H1 (cell line): Measurements from ENCODE around the gene SLCO2A1. TPM values are rescaled to one million over a fixed set of nuclear protein-coding genes. Genes with fewer than 3 reads are reported as not detected.

Experiments used
- CTCF ChIA-PET: fragments of 300-600 bp; sonication (Branson Sonifier 250); formaldehyde crosslinking; loops from one replicate; lab custom pipeline; 2021; ENCODE audit not compliant: partially characterized antibody; lab: Charles Lee
- POLR2A ChIA-PET: fragments of 300-600 bp; sonication (Branson Sonifier 250); formaldehyde crosslinking; loops from one replicate; lab custom pipeline; 2021; ENCODE audit warnings: inconsistent platforms; ENCODE audit not compliant: partially characterized antibody; lab: Charles Lee
- DNase-seq, 2 experiments: peaks; one replicate each; pipeline versions ENCODE4 v3.0.0 to v3.0.0-alpha.2; 2010 to 2022; ENCODE audit warnings: low spot score in 2 of 2, low read depth in 1 of 2, mixed read lengths in 1 of 2
- FAIRE-seq: peaks from 2 replicates; lab custom pipeline; 2011; peaks lifted over from hg19 to GRCh38; lab: Jason Lieb, UNC
- H2AFZ ChIP-seq: 2 replicates; pipeline ENCODE4 v1.8.1; 2012; ENCODE audit warnings: low read length, inconsistent platforms
- H2AK5ac ChIP-seq: 2 replicates; pipeline ENCODE4 v1.6.1; 2013; ENCODE audit warnings: low read depth, low read length
- H2BK120ac ChIP-seq: replicated peaks from 2 replicates; pipeline ENCODE3; 2013; ENCODE audit warnings: low read depth, low read length, inconsistent platforms
- H2BK12ac ChIP-seq: 2 replicates; pipeline ENCODE4 v1.6.1; 2013; ENCODE audit warnings: low read depth, low read length
- H2BK15ac ChIP-seq: 2 replicates; pipeline ENCODE4 v1.6.1; 2013; ENCODE audit warnings: low read length
- H2BK20ac ChIP-seq: 2 replicates; pipeline ENCODE4 v1.6.1; 2013; ENCODE audit warnings: low read length
- H2BK5ac ChIP-seq: 2 replicates; pipeline ENCODE4 v1.6.1; 2013; ENCODE audit warnings: low read depth, low read length
- H3K14ac ChIP-seq: 2 replicates; pipeline ENCODE4 v1.6.1; 2013; ENCODE audit warnings: inconsistent platforms; ENCODE audit not compliant: insufficient read length
- H3K18ac ChIP-seq: 2 replicates; pipeline ENCODE4 v1.6.1; 2013; ENCODE audit warnings: low read length; ENCODE audit errors: extremely low read depth
- H3K23ac ChIP-seq: 2 replicates; pipeline ENCODE4 v1.6.1; 2013; ENCODE audit warnings: inconsistent platforms; ENCODE audit not compliant: insufficient read length
- H3K23me2 ChIP-seq: 2 replicates; pipeline ENCODE4 v1.6.1; 2013; ENCODE audit warnings: low read depth, low read length
- H3K27ac ChIP-seq: 2 replicates; pipeline ENCODE4 v1.6.1; 2011; ENCODE audit warnings: low read depth, low read length, inconsistent platforms
- H3K27me3 ChIP-seq, 4 experiments: replicated peaks in 1 of 4; 1 replicate in 1 of 4; 2 replicates in 3 of 4; pipeline versions ENCODE4 v1.6.1 to v1.8.1; 2011 to 2013; ENCODE audit warnings: low read length in 3 of 4, mild to moderate bottlenecking in 3 of 4, inconsistent platforms in 2 of 4, mixed read lengths in 2 of 4, moderate library complexity in 1 of 4; ENCODE audit not compliant: control insufficient read depth in 3 of 4, insufficient read depth in 3 of 4; ENCODE audit errors: extremely low read depth in 1 of 4
- H3K36me3 ChIP-seq, 4 experiments: 2 replicates each; pipeline versions ENCODE4 v1.6.1 to v1.8.1; 2011 to 2013; ENCODE audit warnings: mild to moderate bottlenecking in 4 of 4, low read length in 3 of 4, moderate library complexity in 2 of 4, control low read depth in 1 of 4, inconsistent platforms in 1 of 4; ENCODE audit not compliant: insufficient read depth in 4 of 4, control insufficient read depth in 2 of 4
- H3K4ac ChIP-seq: replicated peaks from 2 replicates; pipeline ENCODE3; 2013; ENCODE audit warnings: low read length, low read depth, mixed read lengths, inconsistent platforms; ENCODE audit not compliant: insufficient read length
- H3K4me1 ChIP-seq, 4 experiments: replicated peaks in 1 of 4; 1 replicate in 1 of 4; 2 replicates in 3 of 4; pipeline versions ENCODE4 v1.6.1 to v1.8.1; 2011 to 2013; ENCODE audit warnings: low read length in 3 of 4, inconsistent platforms in 2 of 4, mixed read lengths in 1 of 4; ENCODE audit not compliant: insufficient read depth in 4 of 4, control insufficient read depth in 3 of 4
- H3K4me2 ChIP-seq, 2 experiments: 2 replicates each; pipeline versions ENCODE4 v1.6.1 to v1.8.1; 2011 to 2013; ENCODE audit warnings: low read depth in 2 of 2, low read length in 2 of 2, control low read depth in 1 of 2, inconsistent platforms in 1 of 2, mild to moderate bottlenecking in 1 of 2; ENCODE audit not compliant: insufficient read depth in 1 of 2
- H3K4me3 ChIP-seq, 4 experiments: fragments of 200-600, 300-600 bp in 1 of 4; sonication (generic), shearing (Covaris generic), sonication (Bioruptor Twin) in 1 of 4; 2 replicates each; pipeline versions ENCODE4 v1.5.1 to v1.8.1; 2011 to 2016; ENCODE audit warnings: low read length in 4 of 4, low read depth in 3 of 4, control low read depth in 2 of 4, inconsistent platforms in 2 of 4, mild to moderate bottlenecking in 2 of 4, mixed read lengths in 1 of 4, moderate library complexity in 1 of 4; ENCODE audit not compliant: insufficient read depth in 2 of 4; ENCODE audit errors: extremely low read depth in 1 of 4
- H3K56ac ChIP-seq: replicated peaks from 2 replicates; pipeline ENCODE3; 2013; ENCODE audit warnings: low read depth, mild to moderate bottlenecking, mixed read lengths, low read length, inconsistent platforms; ENCODE audit not compliant: insufficient read length
- H3K79me1 ChIP-seq: 2 replicates; pipeline ENCODE4 v1.6.1; 2013; ENCODE audit warnings: low read depth, low read length, control low read depth
- H3K79me2 ChIP-seq, 2 experiments: 2 replicates each; pipeline versions ENCODE4 v1.6.1 to v1.8.1; 2012 to 2013; ENCODE audit warnings: low read length in 2 of 2, mild to moderate bottlenecking in 2 of 2, inconsistent platforms in 1 of 2; ENCODE audit not compliant: insufficient read depth in 2 of 2, control insufficient read depth in 1 of 2
- H3K9ac ChIP-seq, 4 experiments: replicated peaks in 1 of 4; 1 replicate in 1 of 4; 2 replicates in 3 of 4; pipeline versions ENCODE4 v1.6.1 to v1.8.1; 2011 to 2013; ENCODE audit warnings: low read depth in 3 of 4, low read length in 3 of 4, control low read depth in 2 of 4, mild to moderate bottlenecking in 2 of 4, moderate library complexity in 2 of 4, inconsistent platforms in 1 of 4; ENCODE audit errors: extremely low read depth in 1 of 4
- H3K9me3 ChIP-seq, 2 experiments: 2 replicates each; pipeline versions ENCODE4 v1.6.1 to v1.8.1; 2012 to 2013; ENCODE audit warnings: mild to moderate bottlenecking in 2 of 2, moderate library complexity in 2 of 2, control low read depth in 1 of 2, inconsistent platforms in 1 of 2, low read depth in 1 of 2, low read length in 1 of 2, mixed read lengths in 1 of 2; ENCODE audit not compliant: insufficient read depth in 2 of 2
- H4K20me1 ChIP-seq, 2 experiments: replicated peaks in 1 of 2; 2 replicates each; pipeline versions ENCODE3 to v1.8.1; 2011 to 2013; ENCODE audit warnings: inconsistent platforms in 2 of 2, low read length in 2 of 2, mild to moderate bottlenecking in 1 of 2; ENCODE audit not compliant: insufficient read depth in 2 of 2, control insufficient read depth in 1 of 2
- H4K5ac ChIP-seq: 2 replicates; pipeline ENCODE4 v1.6.1; 2013; ENCODE audit warnings: low read length, low read depth, mixed read lengths, inconsistent platforms; ENCODE audit not compliant: insufficient read length
- H4K8ac ChIP-seq: 2 replicates; pipeline ENCODE4 v1.8.0; 2013; ENCODE audit warnings: mild to moderate bottlenecking, moderate library complexity, low read length, inconsistent platforms; ENCODE audit not compliant: insufficient read depth; ENCODE audit errors: extremely low read depth
- H4K91ac ChIP-seq: replicated peaks from 2 replicates; pipeline ENCODE3; 2013; ENCODE audit warnings: low read length, mixed read lengths, inconsistent platforms; ENCODE audit not compliant: insufficient read length
- WGBS, 2 experiments: shearing (Covaris generic) in 1 of 2; methylation state at CpG; one replicate each; pipeline versions ENCODE4 v1.1.6 to v1.1.7; 2013 to 2015; ENCODE audit warnings: low lambda C conversion rate in 2 of 2, mixed read lengths in 2 of 2, inconsistent platforms in 1 of 2, low coverage in 1 of 2, missing lambda C conversion rate in 1 of 2; ENCODE audit not compliant: insufficient replicate concordance in 2 of 2, insufficient coverage in 1 of 2, insufficient read length in 1 of 2; ENCODE audit errors: extremely low coverage in 1 of 2, missing lambda C conversion rate in 1 of 2; 5-methylcytosine and 5-hydroxymethylcytosine counted together
- polyA plus RNA-seq, 7 experiments: library from polyadenylated mRNA; depleted of rRNA in 3 of 7; stranded (reverse) in 5 of 7; unstranded in 2 of 7; fragments of >200 nt in 5 of 7; fragments of 200-250 nt in 2 of 7; gene quantifications; 1 replicate in 5 of 7; 2 replicates in 1 of 7; 4 replicates in 1 of 7; pipeline versions ENCODE4 v1.2.1 to v1.2.3, GENCODE V29; 2011 to 2013; ENCODE audit warnings: missing spikeins in 2 of 7, mixed read lengths in 2 of 7
- total RNA-seq: library from RNA; stranded (reverse); fragmentation: NEBNext Ultra II Directional; extraction: Animal tissue kit (Norgen Biotek cat#: 25700); gene quantifications from 2 replicates; pipeline ENCODE4 v1.2.1, GENCODE V29; 2021

Gene SLCO2A1
- total and polyA plus RNA-seq, 2 of the 8 experiments (the other 6 are each of a cell fraction or from before 2014, with no cell fraction given), result 1.1 to 2.3 TPM

- 86% methylated on average over 7 of the region's 7 CpGs; no CpG with 5 or more reads in 1 of the 2 experiments for WGBS, 2 experiments
- no peak overlapping the region for H3K14ac ChIP-seq
- ChIA-PET CTCF (interaction anchor here (1.0 to 5.2 kb wide), 12 partner anchors 11 to 146 kb away, joined by 3 to 32 read pairs (median 4); no protein-coding TSS in a partner anchor), POLR2A (no interaction called here)
- H3K23me2 ChIP-seq, result peaks cover 4% of the 10 kb centered on the region; the same call in 1 of the 2 replicates
- no peak overlapping the region for H4K91ac ChIP-seq
- no peak overlapping the region for H3K4me2 ChIP-seq
- no peak overlapping the region for H3K56ac ChIP-seq
- no peaks in the 10 kb centered on the region for H3K79me1 ChIP-seq
- H3K9ac ChIP-seq, result no peak overlapping the region
- H3K18ac ChIP-seq, result no peak overlapping the region
- no peak overlapping the region for H3K4me3 ChIP-seq
- no peak overlapping the region for H3K23ac ChIP-seq
- no peak overlapping the region for H2BK5ac ChIP-seq
- no peak overlapping the region for H2AK5ac ChIP-seq
- DNase-seq (no peak), FAIRE-seq (no peak)
- H3K27ac ChIP-seq, result no peak overlapping the region
- no peaks in the 10 kb centered on the region for H3K79me2 ChIP-seq
- H3K36me3 ChIP-seq, result no peaks in the 10 kb centered on the region
- H3K4me1 ChIP-seq, result no peaks in the 10 kb centered on the region
- no peak overlapping the region for H2AFZ ChIP-seq
- H3K9me3 ChIP-seq, result no peaks in the 10 kb centered on the region
- no peaks in the 10 kb centered on the region for H4K20me1 ChIP-seq
- H4K5ac ChIP-seq, result no peak overlapping the region
- H2BK15ac ChIP-seq, result no peak overlapping the region
- no peak overlapping the region for H2BK120ac ChIP-seq
- no peaks in the 10 kb centered on the region for H3K27me3 ChIP-seq
- no peak overlapping the region for H2BK20ac ChIP-seq
- H4K8ac ChIP-seq, result no peak overlapping the region
- H3K4ac ChIP-seq, result no peak overlapping the region
- no peak overlapping the region for H2BK12ac ChIP-seq
Measured at GRCh38 chr3:133963657-133964396, 65.9 kb downstream of the SLCO2A1 start.
